BLaER1 (cell line): ENCODE results near the gene C22orf39.

Source experiments
- H3K27ac ChIP-seq: shearing (Covaris generic); formaldehyde crosslinking; 2 replicates; pipeline ENCODE4 v1.8.1; 2022
- H3K27me3 ChIP-seq: shearing (Covaris generic); formaldehyde crosslinking; 2 replicates; pipeline ENCODE4 v1.8.1; 2022
- H3K36me3 ChIP-seq: shearing (Covaris generic); formaldehyde crosslinking; 2 replicates; pipeline ENCODE4 v1.8.1; 2022
- H3K4me1 ChIP-seq: shearing (Covaris generic); formaldehyde crosslinking; 2 replicates; pipeline ENCODE4 v1.8.1; 2022
- H3K4me2 ChIP-seq: shearing (Covaris generic); formaldehyde crosslinking; 2 replicates; pipeline ENCODE4 v1.8.1; 2022
- H3K4me3 ChIP-seq: shearing (Covaris generic); formaldehyde crosslinking; 2 replicates; pipeline ENCODE4 v1.8.1; 2022
- H3K9ac ChIP-seq: shearing (Covaris generic); formaldehyde crosslinking; 2 replicates; pipeline ENCODE4 v1.8.1; 2022
- H3K9me3 ChIP-seq: shearing (Covaris generic); formaldehyde crosslinking; 2 replicates; pipeline ENCODE4 v1.8.1; 2022
- H4K20me1 ChIP-seq: shearing (Covaris generic); formaldehyde crosslinking; 2 replicates; pipeline ENCODE4 v1.8.1; 2022
- Cebpa-rat ChIP-seq: shearing (Covaris generic); IDR thresholded peaks from 2 replicates; pipeline ENCODE4 v1.8.1; 2022

C22orf39 gene

GRCh38 chr22:19447330-19448075 lies at the start of gene C22orf39:
Gene C22orf39 (minus strand): TSS chr22:19447711. CDS start chr22:19447688, 23 bp downstream.
- Histone ChIP-seq H3K4me1 (peaks cover 30% of the 10 kb centered on the region), H3K9ac (peak within 1 kb of the TSS; percentile 97), H3K27ac (peak within 1 kb of the TSS; percentile 96), H4K20me1 (peaks cover 45% of the 10 kb centered on the region), H3K4me3 (peak within 1 kb of the TSS; percentile 98), H3K4me2 (peak within 1 kb of the TSS; percentile 95), H3K36me3 (peaks cover 71% of the 10 kb centered on the region), H3K9me3 (no peaks in the 10 kb centered on the region), H3K27me3 (no peaks in the 10 kb centered on the region)
- no peak for TF ChIP-seq Cebpa-rat

- no peaks in the 10 kb centered on the region for H3K4me1 ChIP-seq
- H3K9ac ChIP-seq: no peak overlapping the region
- no peak for TF ChIP-seq Cebpa-rat
- peaks cover 5% of the 10 kb centered on the region; the same call in 1 of the 2 replicates for H4K20me1 ChIP-seq
- no peaks in the 10 kb centered on the region for H3K27me3 ChIP-seq
- H3K9me3 ChIP-seq: no peaks in the 10 kb centered on the region
- H3K4me3 ChIP-seq: no peak overlapping the region
- H3K27ac ChIP-seq: no peak overlapping the region
- H3K4me2 ChIP-seq: no peak overlapping the region
- H3K36me3 ChIP-seq: peaks cover 94% of the 10 kb centered on the region
Observed at GRCh38 chr22:19497245-19497644, 49.7 kb upstream of the C22orf39 start.

GRCh38 chr22:19496324-19496630 lies 48.8 kb upstream of the C22orf39 start:
- H3K9me3 ChIP-seq: no peaks in the 10 kb centered on the region
- no peaks in the 10 kb centered on the region for H3K4me1 ChIP-seq
- peaks cover 5% of the 10 kb centered on the region; the same call in 1 of the 2 replicates for H4K20me1 ChIP-seq
- H3K27ac ChIP-seq: no peak overlapping the region
- H3K27me3 ChIP-seq: no peaks in the 10 kb centered on the region
- no peak overlapping the region for H3K4me2 ChIP-seq
- peaks cover 97% of the 10 kb centered on the region for H3K36me3 ChIP-seq
- H3K9ac ChIP-seq: no peak overlapping the region
- no peak for TF ChIP-seq Cebpa-rat
- H3K4me3 ChIP-seq: no peak overlapping the region

GRCh38 chr22:19495562-19496323 lies 48.2 kb upstream of the C22orf39 start:
- Histone ChIP-seq H3K36me3 (peaks cover 95% of the 10 kb centered on the region), H3K4me2 (no peak overlapping the region), H4K20me1 (peaks cover 5% of the 10 kb centered on the region; the same call in 1 of the 2 replicates), H3K9ac (no peak overlapping the region), H3K9me3 (no peaks in the 10 kb centered on the region), H3K27ac (no peak overlapping the region), H3K4me3 (no peak overlapping the region), H3K27me3 (no peaks in the 10 kb centered on the region), H3K4me1 (no peaks in the 10 kb centered on the region)
- TF ChIP-seq Cebpa-rat: no peak

GRCh38 chr22:19494676-19495173 lies 47.2 kb upstream of the C22orf39 start:
- peaks cover 91% of the 10 kb centered on the region for H3K36me3 ChIP-seq
- no peaks in the 10 kb centered on the region for H3K9me3 ChIP-seq
- no peaks in the 10 kb centered on the region for H3K4me1 ChIP-seq
- H3K9ac ChIP-seq: no peak overlapping the region
- no peak overlapping the region for H3K4me2 ChIP-seq
- no peak for TF ChIP-seq Cebpa-rat
- peaks cover 5% of the 10 kb centered on the region; the same call in 1 of the 2 replicates for H4K20me1 ChIP-seq
- H3K27me3 ChIP-seq: no peaks in the 10 kb centered on the region
- no peak overlapping the region for H3K27ac ChIP-seq
- no peak overlapping the region for H3K4me3 ChIP-seq

GRCh38 chr22:19494001-19494560 lies 46.6 kb upstream of the C22orf39 start:
- Histone ChIP-seq H3K36me3 (peaks cover 89% of the 10 kb centered on the region), H4K20me1 (peaks cover 10% of the 10 kb centered on the region; the same call in 1 of the 2 replicates), H3K27ac (no peak overlapping the region), H3K9ac (no peak overlapping the region), H3K27me3 (no peaks in the 10 kb centered on the region), H3K4me1 (no peaks in the 10 kb centered on the region), H3K9me3 (no peaks in the 10 kb centered on the region), H3K4me2 (no peak overlapping the region), H3K4me3 (no peak overlapping the region)
- TF ChIP-seq Cebpa-rat: no peak

- Histone ChIP-seq H3K9me3 (no peaks in the 10 kb centered on the region), H3K4me2 (no peak overlapping the region), H4K20me1 (peaks cover 21% of the 10 kb centered on the region; the same call in 1 of the 2 replicates), H3K36me3 (peaks cover 89% of the 10 kb centered on the region), H3K9ac (no peak overlapping the region), H3K27ac (no peak overlapping the region), H3K4me3 (no peak overlapping the region), H3K4me1 (no peaks in the 10 kb centered on the region), H3K27me3 (no peaks in the 10 kb centered on the region)
- no peak for TF ChIP-seq Cebpa-rat
Observed at GRCh38 chr22:19492504-19493174, 45.1 kb upstream of the C22orf39 start.

- Histone ChIP-seq H3K9ac (no peak overlapping the region), H3K4me2 (no peak overlapping the region), H4K20me1 (peaks cover 21% of the 10 kb centered on the region; the same call in 1 of the 2 replicates), H3K27ac (no peak overlapping the region), H3K4me1 (no peaks in the 10 kb centered on the region), H3K9me3 (no peaks in the 10 kb centered on the region), H3K27me3 (no peaks in the 10 kb centered on the region), H3K4me3 (no peak overlapping the region), H3K36me3 (peaks cover 85% of the 10 kb centered on the region)
- TF ChIP-seq Cebpa-rat: no peak
Observed at GRCh38 chr22:19490628-19491230, 43.2 kb upstream of the C22orf39 start.
